ENCODE measurements around the gene RPL27A. TPM values are rescaled to one million over a fixed set of nuclear protein-coding genes. Genes with fewer than 3 reads are reported as not detected.

Gene RPL27A
- 1,283 and 1,367 TPM in 2 replicates for total RNA-seq

DNA sequence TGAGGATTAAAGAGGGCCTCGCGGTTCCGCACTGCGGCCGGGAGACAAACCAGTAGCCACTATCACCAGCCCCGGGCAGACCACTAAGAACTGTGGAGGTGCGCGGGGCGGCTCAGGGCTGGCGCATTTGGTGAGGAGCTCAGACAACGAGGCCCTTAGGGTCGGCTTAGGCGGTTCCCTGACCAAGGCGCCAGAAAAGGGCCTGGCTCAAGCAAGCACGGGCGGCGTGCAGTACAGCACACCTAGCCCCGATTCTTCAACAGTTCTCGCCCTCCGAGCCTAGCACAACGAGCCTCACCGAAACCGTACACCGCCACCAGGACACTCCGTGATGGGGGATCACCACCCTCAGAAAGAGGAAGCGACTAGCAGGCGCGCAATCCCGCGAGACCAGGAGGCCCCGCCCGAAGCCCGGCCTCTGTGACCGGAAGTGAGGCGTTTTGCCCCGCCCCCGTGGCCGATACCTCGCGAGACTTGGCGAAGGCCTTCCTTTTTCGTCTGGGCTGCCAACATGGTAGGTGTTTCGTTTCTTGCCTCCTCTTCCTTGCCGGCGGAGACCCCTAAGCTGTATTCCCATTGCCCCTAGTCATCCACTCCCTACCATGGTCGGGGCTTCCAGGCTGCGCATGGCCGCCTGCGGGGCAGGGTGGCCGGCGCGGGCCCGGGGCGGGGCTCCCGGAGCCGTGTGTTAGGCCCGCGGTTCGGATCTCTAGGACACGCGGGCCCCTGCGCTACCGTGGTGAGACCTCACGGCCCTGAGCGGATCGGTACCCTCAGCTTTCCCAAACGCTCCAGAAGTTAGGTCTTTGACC lies at the start of gene RPL27A, which contains the start of gene TRIM66:
Gene RPL27A (plus strand): TSS at position 490 of the 812 bp plus-strand sequence. CDS start 22 bp downstream, at position 512.
Gene TRIM66 (minus strand): TSS at position 363 of the 812 bp plus-strand sequence. CDS start 10,391 bp downstream, outside the sequence.

Other genes starting within 250 kb of the RPL27A start
- 0.25 and 1.4 TPM in 2 replicates for gene STK33, start 88.6 kb upstream of the RPL27A start, total RNA-seq
- gene TRIM66, start 127 bp upstream of the RPL27A start, total RNA-seq: 3.6 and 22.3 TPM in 2 replicates
- 28.8 and 33.4 TPM in 2 replicates for gene AKIP1, start 228.4 kb downstream of the RPL27A start, total RNA-seq